ENCODE measurements around the gene KIRREL1. TPM values are rescaled to one million over a fixed set of nuclear protein-coding genes. Genes with fewer than 3 reads are reported as not detected.

KIRREL1 gene
- total RNA-seq, 1 experiment from 2014 or later = 42.4 TPM

GRCh38 chr1:157988002-157988401 is 5.4 kb upstream of the KIRREL1 start (continued):
- TF ChIP-seq ZNF138 (CRISPR knock-in tag; conservative IDR thresholded peaks at IDR 0.05) (no peak), ESRRA (CRISPR knock-in tag; IDR thresholded peaks at IDR 0.05; ENCODE audit: borderline replicate concordance) (no peak), GTF2I (CRISPR knock-in tag; conservative IDR thresholded peaks at IDR 0.05) (no peak), NR3C1 (CRISPR knock-in tag; conservative IDR thresholded peaks at IDR 0.05; ENCODE audit: low read depth) (no peak), ZBTB43 (CRISPR knock-in tag; IDR thresholded peaks at IDR 0.05) (no peak), FOXK1 (CRISPR knock-in tag; IDR thresholded peaks at IDR 0.05) (no peak), JAZF1 (CRISPR knock-in tag; IDR thresholded peaks at IDR 0.05) (no peak), NFATC4 (CRISPR knock-in tag; IDR thresholded peaks at IDR 0.05) (no peak)
- TF ChIP-seq, protein P1, sequence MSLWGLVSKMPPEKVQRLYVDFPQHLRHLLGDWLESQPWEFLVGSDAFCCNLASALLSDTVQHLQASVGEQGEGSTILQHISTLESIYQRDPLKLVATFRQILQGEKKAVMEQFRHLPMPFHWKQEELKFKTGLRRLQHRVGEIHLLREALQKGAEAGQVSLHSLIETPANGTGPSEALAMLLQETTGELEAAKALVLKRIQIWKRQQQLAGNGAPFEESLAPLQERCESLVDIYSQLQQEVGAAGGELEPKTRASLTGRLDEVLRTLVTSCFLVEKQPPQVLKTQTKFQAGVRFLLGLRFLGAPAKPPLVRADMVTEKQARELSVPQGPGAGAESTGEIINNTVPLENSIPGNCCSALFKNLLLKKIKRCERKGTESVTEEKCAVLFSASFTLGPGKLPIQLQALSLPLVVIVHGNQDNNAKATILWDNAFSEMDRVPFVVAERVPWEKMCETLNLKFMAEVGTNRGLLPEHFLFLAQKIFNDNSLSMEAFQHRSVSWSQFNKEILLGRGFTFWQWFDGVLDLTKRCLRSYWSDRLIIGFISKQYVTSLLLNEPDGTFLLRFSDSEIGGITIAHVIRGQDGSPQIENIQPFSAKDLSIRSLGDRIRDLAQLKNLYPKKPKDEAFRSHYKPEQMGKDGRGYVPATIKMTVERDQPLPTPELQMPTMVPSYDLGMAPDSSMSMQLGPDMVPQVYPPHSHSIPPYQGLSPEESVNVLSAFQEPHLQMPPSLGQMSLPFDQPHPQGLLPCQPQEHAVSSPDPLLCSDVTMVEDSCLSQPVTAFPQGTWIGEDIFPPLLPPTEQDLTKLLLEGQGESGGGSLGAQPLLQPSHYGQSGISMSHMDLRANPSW (CRISPR knock-in tag; conservative IDR thresholded peaks at IDR 0.05; ENCODE audit: low read depth) = no peak
- TF ChIP-seq, protein P2, sequence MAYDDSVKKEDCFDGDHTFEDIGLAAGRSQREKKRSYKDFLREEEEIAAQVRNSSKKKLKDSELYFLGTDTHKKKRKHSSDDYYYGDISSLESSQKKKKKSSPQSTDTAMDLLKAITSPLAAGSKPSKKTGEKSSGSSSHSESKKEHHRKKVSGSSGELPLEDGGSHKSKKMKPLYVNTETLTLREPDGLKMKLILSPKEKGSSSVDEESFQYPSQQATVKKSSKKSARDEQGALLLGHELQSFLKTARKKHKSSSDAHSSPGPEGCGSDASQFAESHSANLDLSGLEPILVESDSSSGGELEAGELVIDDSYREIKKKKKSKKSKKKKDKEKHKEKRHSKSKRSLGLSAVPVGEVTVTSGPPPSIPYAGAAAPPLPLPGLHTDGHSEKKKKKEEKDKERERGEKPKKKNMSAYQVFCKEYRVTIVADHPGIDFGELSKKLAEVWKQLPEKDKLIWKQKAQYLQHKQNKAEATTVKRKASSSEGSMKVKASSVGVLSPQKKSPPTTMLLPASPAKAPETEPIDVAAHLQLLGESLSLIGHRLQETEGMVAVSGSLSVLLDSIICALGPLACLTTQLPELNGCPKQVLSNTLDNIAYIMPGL (CRISPR knock-in tag; IDR thresholded peaks at IDR 0.05) = no peak
- TF ChIP-seq, protein P3, sequence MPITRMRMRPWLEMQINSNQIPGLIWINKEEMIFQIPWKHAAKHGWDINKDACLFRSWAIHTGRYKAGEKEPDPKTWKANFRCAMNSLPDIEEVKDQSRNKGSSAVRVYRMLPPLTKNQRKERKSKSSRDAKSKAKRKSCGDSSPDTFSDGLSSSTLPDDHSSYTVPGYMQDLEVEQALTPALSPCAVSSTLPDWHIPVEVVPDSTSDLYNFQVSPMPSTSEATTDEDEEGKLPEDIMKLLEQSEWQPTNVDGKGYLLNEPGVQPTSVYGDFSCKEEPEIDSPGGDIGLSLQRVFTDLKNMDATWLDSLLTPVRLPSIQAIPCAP (CRISPR knock-in tag; IDR thresholded peaks at IDR 0.05) = no peak

GRCh38 chr1:157992031-157992832 is 1.2 kb upstream of the KIRREL1 start:
- CTCF ChIA-PET = interaction anchor here (0.6 to 10.3 kb wide), 49 partner anchors 8 to 695 kb away, joined by 3 to 475 read pairs (median 8); no protein-coding TSS in a partner anchor
- Mint-ChIP-seq H3K4me3 (peak overlapping the region; percentile 90), H3K36me3 (no peaks in the 10 kb centered on the region), H3K27ac (no peak overlapping the region), H3K4me1 (peaks cover 38% of the 10 kb centered on the region), H3K9me3 (no peaks in the 10 kb centered on the region), H3K27me3 (ENCODE audit: low read depth) (peaks cover 5% of the 10 kb centered on the region; the same call in 1 of the 2 replicates)
- ATAC-seq = peak; percentile 45
- POLR2A ChIA-PET = interaction anchor here (0.6 to 1.3 kb wide), 6 partner anchors 11 to 104 kb away, joined by 3 to 7 read pairs (median 4); no protein-coding TSS in a partner anchor
- DNase-seq (ENCODE audit: low spot score) = peak; percentile 77
- TF ChIP-seq, protein P2 (CRISPR knock-in tag; IDR thresholded peaks at IDR 0.05) = no peak
- TF ChIP-seq, protein P4, sequence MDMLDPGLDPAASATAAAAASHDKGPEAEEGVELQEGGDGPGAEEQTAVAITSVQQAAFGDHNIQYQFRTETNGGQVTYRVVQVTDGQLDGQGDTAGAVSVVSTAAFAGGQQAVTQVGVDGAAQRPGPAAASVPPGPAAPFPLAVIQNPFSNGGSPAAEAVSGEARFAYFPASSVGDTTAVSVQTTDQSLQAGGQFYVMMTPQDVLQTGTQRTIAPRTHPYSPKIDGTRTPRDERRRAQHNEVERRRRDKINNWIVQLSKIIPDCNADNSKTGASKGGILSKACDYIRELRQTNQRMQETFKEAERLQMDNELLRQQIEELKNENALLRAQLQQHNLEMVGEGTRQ (CRISPR knock-in tag; IDR thresholded peaks at IDR 0.05) = no peak
- TF ChIP-seq, protein P5, sequence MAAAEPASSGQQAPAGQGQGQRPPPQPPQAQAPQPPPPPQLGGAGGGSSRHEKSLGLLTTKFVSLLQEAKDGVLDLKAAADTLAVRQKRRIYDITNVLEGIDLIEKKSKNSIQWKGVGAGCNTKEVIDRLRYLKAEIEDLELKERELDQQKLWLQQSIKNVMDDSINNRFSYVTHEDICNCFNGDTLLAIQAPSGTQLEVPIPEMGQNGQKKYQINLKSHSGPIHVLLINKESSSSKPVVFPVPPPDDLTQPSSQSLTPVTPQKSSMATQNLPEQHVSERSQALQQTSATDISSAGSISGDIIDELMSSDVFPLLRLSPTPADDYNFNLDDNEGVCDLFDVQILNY (CRISPR knock-in tag; IDR thresholded peaks at IDR 0.05) = no peak
- TF ChIP-seq ZNF416 (CRISPR knock-in tag; IDR thresholded peaks at IDR 0.05) (no peak), ETV6 (CRISPR knock-in tag; IDR thresholded peaks at IDR 0.05) (0 out of 2 replicates have a peak, but pooled peaks have one; percentile 30), SP1 (CRISPR knock-in tag; conservative IDR thresholded peaks at IDR 0.05) (0 out of 2 replicates have a peak, but pooled peaks have one; percentile 10), ERG (CRISPR knock-in tag; IDR thresholded peaks at IDR 0.05) (0 out of 2 replicates have a peak, but pooled peaks have one; percentile 37), CTCF (IDR thresholded peaks at IDR 0.05) (peak; percentile 81)

Data from WTC11 (cell line).